NT2/D1 (cell line): ENCODE measurements around the gene ITGB1.

Experiments
- YY1 ChIP-seq: IDR thresholded peaks from 2 replicates; pipeline ENCODE4 v1.6.1; 2011; ENCODE audit not compliant: insufficient read length, insufficient read depth
- ZNF274 ChIP-seq: IDR thresholded peaks from 2 replicates; pipeline ENCODE4 v1.6.1; 2011; ENCODE audit warnings: mild to moderate bottlenecking, low read depth, low read length

DNA sequence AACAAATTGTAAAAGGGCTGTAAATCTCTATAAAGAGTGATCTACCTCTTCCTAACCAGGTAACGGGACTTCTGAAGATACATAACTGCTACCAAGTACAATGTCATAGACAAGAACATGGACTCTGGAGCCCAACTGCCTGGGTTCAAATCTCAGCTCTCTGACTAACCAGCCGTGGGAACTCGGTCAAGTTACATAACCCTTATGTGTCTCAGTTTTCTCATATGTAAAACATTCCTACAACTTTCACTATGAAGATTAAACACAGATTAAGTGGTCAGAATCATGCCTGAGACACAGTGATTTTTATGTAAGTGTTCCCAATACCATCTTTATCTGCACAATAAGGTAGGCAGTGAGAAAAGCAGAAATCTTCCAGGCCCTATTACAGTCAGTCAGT lies 52.6 kb downstream of the ITGB1 start:
- TF ChIP-seq ZNF274 (no peak), YY1 (no peak)
